Stimulated activated naive CD8-positive, alpha-beta T cell treated with anti-CD3 and anti-CD28 coated beads, Interleukin-15, Interleukin-2, amounts not matched to agents 100 ng/mL and 50 ng/mL, for 24 hours (primary cell): ENCODE measurements around the gene PMM2.
A peak's percentile ranks its signal among the peaks of the same experiment; 100 is the strongest.
"Not testable (repeated sequence)": the region's sequence is repeated elsewhere in the genome, so short reads cannot be mapped to it uniquely, and the experiment has no call there.

Experiments used
- H3K27ac Mint-ChIP-seq: one replicate; pipeline ENCODE4 v1.8.0; 2021; ENCODE audit warnings: mild to moderate bottlenecking, mixed read lengths
- H3K27me3 Mint-ChIP-seq: one replicate; pipeline ENCODE4 v1.8.0; 2021; ENCODE audit warnings: mixed read lengths
- H3K36me3 Mint-ChIP-seq: one replicate; pipeline ENCODE4 v1.8.0; 2021; ENCODE audit warnings: low read depth, mixed read lengths
- H3K4me1 Mint-ChIP-seq: one replicate; pipeline ENCODE4 v1.8.0; 2021; ENCODE audit warnings: low read depth, mixed read lengths
- H3K4me3 Mint-ChIP-seq: one replicate; pipeline ENCODE4 v1.8.0; 2021; ENCODE audit warnings: mild to moderate bottlenecking, mixed read lengths
- H3K9me3 Mint-ChIP-seq: one replicate; pipeline ENCODE4 v1.8.0; 2021; ENCODE audit warnings: mixed read lengths

PMM2 gene

DNA sequence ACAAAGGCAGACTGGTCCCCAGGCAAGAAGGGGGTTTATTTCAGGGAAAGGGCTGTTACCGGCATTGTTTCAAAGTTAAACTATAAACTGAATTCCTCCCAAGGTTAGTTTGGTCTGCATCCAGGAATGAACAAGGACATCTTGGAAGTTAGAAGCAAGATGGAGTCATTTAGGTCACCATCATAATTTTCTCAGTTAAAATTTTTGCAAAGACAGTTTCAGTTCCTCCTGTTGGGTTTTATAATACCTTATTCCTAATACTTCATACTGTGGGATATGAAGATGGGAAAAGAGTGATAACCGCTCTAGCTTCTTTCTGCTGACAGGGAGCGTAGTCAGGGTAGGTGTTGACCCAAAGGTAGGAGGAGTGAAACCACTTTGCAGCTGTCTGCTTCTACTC lies 24.8 kb downstream of the PMM2 start:
- Mint-ChIP-seq H3K4me3 (no peak overlapping the region), H3K27ac (no peak overlapping the region), H3K27me3 (no peaks in the 10 kb centered on the region), H3K9me3 (no peaks in the 10 kb centered on the region), H3K4me1 (no peaks in the 10 kb centered on the region), H3K36me3 (peaks cover 70% of the 10 kb centered on the region)

DNA sequence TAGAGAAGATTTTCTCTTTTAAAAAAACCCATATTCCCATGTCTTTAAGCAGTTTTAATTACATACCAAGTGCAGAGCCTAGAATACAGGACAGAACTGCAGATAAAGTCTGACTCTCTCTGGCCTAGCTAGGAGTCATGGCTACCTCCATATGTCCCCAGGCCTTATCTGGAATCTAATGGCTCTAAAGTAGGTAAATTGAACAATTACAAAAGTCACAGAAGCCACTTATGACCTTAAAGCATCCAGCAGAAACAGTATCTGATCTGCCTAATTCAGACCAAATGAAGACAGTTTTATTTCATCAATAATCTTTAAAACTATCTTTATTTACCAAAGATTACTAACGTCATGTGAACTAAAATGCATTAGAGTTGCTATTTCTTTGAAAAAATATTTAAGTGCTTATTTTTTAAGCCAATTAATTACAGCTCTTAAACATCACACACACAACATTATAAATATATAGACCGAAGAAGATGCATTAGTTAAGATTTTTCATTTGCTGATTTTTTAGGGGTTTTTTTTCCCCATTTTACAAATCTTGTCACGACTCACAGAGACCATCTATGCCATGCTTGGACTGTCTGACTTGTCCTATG lies 28.7 kb downstream of the PMM2 start:
- H3K27me3 Mint-ChIP-seq: no peaks in the 10 kb centered on the region
- H3K27ac Mint-ChIP-seq: no peak overlapping the region
- no peaks in the 10 kb centered on the region for H3K4me1 Mint-ChIP-seq

DNA sequence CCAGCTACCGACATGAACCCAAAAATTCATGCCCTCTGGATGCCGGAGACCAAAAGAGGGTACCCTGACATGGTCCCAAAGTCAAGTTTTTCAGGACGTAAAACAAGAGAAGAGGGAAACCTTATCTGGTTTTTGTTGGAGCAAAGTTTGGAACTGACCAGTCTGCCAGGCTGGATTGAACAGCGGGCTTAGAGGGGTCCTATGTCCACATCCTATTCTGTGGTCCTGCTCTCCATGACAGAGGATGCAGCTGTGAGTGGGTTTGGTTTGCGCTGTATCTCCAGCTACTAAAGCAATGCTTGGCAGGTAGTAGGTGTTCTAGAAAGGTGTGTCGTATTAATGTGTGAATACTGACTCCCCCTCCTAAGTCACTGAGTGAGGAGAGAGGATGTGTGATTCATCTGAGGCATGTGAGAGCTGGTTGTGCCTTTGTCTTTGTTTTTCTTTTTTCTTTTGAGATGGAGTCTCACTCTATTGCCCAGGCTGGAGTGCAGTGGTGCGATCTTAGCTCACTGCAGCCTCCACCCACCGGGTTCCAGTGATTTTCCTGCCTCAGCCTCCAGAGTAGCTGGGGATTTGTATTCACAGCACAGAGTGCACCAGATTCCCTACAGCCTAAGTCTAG lies 31.0 kb downstream of the PMM2 start:
- no peak overlapping the region for H3K4me3 Mint-ChIP-seq
- peaks cover 73% of the 10 kb centered on the region for H3K36me3 Mint-ChIP-seq
- no peaks in the 10 kb centered on the region for H3K9me3 Mint-ChIP-seq
- H3K27ac Mint-ChIP-seq: no peak overlapping the region
- H3K4me1 Mint-ChIP-seq: peaks cover 8% of the 10 kb centered on the region
- H3K27me3 Mint-ChIP-seq: no peaks in the 10 kb centered on the region

More for the DNA sequence above, 28.7 kb downstream of the PMM2 start:
- Mint-ChIP-seq H3K36me3 (peaks cover 73% of the 10 kb centered on the region), H3K9me3 (no peaks in the 10 kb centered on the region), H3K4me3 (no peak overlapping the region)

DNA sequence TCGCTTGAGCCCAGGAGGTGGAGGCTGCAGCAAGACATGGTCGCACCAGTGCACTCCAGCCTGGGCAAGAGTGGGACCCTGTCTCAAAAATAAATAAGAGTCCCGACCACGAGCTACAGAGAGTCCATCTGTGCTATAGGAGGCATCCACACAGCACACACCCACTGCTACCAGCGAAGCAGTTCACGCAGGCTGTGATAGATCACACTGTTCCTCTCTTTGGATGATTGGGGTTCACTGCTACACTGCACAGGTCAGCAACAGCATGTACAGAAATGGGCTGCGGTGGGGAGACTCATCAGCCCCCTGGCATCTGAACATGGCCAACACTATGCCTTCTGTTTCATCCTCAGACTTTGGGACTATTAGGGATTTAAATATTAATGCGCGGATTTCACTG lies 33.8 kb downstream of the PMM2 start:
- peaks cover 61% of the 10 kb centered on the region for H3K36me3 Mint-ChIP-seq
- H3K9me3 Mint-ChIP-seq: no peaks in the 10 kb centered on the region
- peaks cover 10% of the 10 kb centered on the region for H3K4me1 Mint-ChIP-seq
- H3K4me3 Mint-ChIP-seq: no peak overlapping the region
- no peak overlapping the region for H3K27ac Mint-ChIP-seq
- no peaks in the 10 kb centered on the region for H3K27me3 Mint-ChIP-seq

DNA sequence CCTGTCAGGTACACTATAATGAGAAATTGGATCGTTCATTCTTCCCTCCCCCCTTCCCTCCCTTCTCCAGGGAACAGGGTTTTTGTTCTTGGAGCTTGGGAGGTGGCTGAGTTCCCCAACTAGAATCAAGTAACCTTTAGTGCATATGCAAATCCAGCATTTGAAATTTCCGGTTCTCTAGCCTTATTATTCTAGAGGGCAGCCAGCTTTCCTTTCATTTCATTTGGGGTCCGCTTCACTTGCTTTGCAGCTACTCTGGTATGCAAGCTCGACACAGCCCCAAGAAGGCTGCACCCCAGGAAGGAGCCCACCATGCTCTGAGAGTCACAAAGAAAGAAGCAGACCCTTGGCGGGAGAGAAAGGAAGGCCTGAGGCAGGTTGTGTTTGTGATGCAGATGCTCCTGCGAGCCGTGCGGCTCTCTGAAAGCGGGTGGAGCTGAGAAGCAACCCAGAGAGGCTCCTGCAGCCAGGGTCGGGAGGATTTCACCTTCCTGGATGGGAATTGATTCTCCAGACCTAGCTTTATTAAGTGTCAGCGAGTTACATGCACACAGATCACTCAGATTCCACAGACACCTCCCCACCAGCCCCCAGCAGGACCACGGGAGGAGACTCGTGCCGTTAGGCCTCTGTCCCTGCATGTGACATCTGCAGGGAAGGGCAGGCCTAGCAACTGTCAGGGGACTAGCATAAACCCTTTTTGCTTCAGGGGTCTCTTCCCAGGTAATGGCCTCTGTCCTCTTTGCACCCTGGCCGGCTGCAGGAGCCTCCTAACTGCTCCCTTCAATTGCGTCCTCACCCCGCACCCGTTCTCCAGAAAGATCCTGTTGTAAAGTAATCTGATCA lies 34.5 kb downstream of the PMM2 start:
- H3K27ac Mint-ChIP-seq: peak overlapping the region; percentile 26
- H3K27me3 Mint-ChIP-seq: no peaks in the 10 kb centered on the region
- H3K9me3 Mint-ChIP-seq: no peaks in the 10 kb centered on the region
- H3K4me1 Mint-ChIP-seq: peaks cover 10% of the 10 kb centered on the region
- H3K4me3 Mint-ChIP-seq: no peak overlapping the region
- H3K36me3 Mint-ChIP-seq: peaks cover 54% of the 10 kb centered on the region

DNA sequence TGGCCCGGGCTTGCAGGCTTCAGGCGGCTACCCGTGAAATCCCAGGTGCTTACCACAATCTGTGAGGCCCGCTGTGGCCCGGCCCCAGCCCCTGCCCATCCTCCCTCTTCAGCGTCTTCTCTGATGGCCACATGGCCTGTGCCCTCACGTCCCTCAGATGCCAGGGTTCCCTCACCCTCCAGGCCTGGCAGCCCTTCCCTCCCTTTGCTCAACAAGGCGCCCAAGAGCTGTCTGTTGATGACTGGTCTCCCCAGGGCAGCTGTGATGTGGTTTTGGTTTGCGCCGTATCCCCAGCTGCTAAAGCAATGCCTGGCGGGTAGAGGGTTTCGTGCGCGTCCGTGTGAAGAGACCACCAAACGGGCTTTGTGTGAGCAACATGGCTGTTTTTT lies 35.1 kb downstream of the PMM2 start:
- Mint-ChIP-seq H3K36me3 (peaks cover 54% of the 10 kb centered on the region), H3K9me3 (no peaks in the 10 kb centered on the region), H3K27ac (peak overlapping the region; percentile 11), H3K27me3 (no peaks in the 10 kb centered on the region), H3K4me3 (no peak overlapping the region), H3K4me1 (peaks cover 10% of the 10 kb centered on the region)

- Mint-ChIP-seq H3K4me1 (peaks cover 10% of the 10 kb centered on the region), H3K36me3 (peaks cover 14% of the 10 kb centered on the region)
- H3K27ac Mint-ChIP-seq, H3K27me3 Mint-ChIP-seq, H3K4me3 Mint-ChIP-seq, H3K9me3 Mint-ChIP-seq: not testable (repeated sequence)
These were observed 39.2 kb downstream of the PMM2 start for GRCh38 chr16:8836797-8837196.

DNA sequence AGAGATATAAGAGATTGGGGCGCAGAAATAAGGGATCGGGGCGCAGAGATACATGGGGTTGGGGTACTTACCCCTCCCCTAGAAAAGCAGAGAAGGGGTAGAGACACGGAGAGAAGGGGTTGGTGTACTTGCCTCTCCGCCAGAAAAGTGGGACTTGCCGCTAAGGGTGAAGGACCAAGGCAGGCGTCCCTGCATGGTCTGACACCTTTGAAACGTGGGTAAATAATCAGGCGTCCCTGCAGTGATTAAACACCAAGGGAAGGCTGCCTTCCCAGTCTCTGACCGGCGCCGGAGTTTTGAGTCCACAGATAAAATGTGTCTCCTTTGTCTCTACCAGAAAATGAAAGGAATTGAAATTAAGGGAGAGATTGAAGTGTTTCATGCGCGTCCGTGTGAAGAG lies 40.0 kb downstream of the PMM2 start:
- H3K4me1 Mint-ChIP-seq, H3K27ac Mint-ChIP-seq, H3K27me3 Mint-ChIP-seq, H3K4me3 Mint-ChIP-seq, H3K9me3 Mint-ChIP-seq: not testable (repeated sequence)
- H3K36me3 Mint-ChIP-seq: peaks cover 11% of the 10 kb centered on the region

DNA sequence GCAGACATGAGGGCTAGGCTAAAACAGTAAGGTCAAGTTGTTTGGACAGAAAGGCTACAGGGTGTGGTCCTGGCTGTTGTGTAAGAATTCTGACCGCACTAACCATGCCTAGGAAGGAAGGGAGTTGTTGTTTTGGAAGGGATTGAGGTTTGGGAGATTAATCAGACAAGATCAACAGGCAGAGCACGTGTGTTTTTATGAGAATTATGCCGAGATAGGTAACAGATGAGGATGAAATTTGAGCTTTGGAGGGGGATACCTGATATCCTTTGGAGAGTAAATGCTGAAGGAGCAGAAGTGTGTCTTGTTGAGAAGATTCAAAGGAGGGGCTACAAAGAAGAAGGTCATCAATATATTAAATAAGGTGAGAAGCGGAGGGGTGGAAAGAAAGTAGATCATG lies 44.4 kb downstream of the PMM2 start:
- H3K27ac Mint-ChIP-seq: peak overlapping the region; percentile 4

GRCh38 chr16:8843296-8843695 lies 45.7 kb downstream of the PMM2 start:
- H3K4me1 Mint-ChIP-seq, H3K27ac Mint-ChIP-seq, H3K9me3 Mint-ChIP-seq, H3K27me3 Mint-ChIP-seq, H3K4me3 Mint-ChIP-seq: not testable (repeated sequence)
- H3K36me3 Mint-ChIP-seq: peaks cover 22% of the 10 kb centered on the region

More for the DNA sequence above, 44.4 kb downstream of the PMM2 start:
- H3K27me3 Mint-ChIP-seq, H3K9me3 Mint-ChIP-seq, H3K4me3 Mint-ChIP-seq, H3K4me1 Mint-ChIP-seq: not testable (repeated sequence)
- H3K36me3 Mint-ChIP-seq: peaks cover 22% of the 10 kb centered on the region

DNA sequence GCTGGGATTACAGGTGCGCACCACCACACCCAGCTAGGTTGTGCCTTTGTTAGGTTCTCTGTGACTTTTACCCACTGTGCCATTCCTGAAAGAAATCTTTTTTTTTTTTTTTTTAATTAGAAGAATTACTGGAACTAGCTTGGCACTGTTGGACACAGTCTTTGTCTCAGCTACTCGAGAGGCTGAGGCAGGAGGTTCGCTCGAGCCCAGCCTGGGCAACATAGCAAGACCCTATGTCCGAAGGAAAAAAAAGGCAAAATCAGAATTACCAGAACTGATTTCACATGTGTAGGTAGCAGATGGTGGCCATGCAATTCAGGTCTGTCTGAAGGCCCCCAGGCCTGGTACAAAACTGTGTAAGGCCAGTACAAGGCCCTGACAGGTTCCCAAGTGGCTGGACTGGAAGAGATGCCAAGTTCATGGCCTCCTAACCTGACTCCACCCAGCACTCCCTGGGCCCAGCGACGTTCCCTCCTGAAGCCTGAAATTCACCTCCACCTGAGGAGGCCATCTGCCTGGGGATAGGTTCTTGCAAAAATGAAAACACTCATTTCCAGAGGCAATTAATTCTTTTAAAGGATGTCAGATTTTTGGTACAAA lies 48.2 kb downstream of the PMM2 start:
- no peak overlapping the region for H3K4me3 Mint-ChIP-seq
- peaks cover 43% of the 10 kb centered on the region for H3K36me3 Mint-ChIP-seq
- no peaks in the 10 kb centered on the region for H3K27me3 Mint-ChIP-seq
- H3K9me3 Mint-ChIP-seq: no peaks in the 10 kb centered on the region
- no peak overlapping the region for H3K27ac Mint-ChIP-seq
- H3K4me1 Mint-ChIP-seq: peaks cover 17% of the 10 kb centered on the region

- Mint-ChIP-seq H3K27ac (no peak overlapping the region), H3K4me3 (no peak overlapping the region), H3K36me3 (peaks cover 47% of the 10 kb centered on the region), H3K4me1 (peaks cover 18% of the 10 kb centered on the region), H3K9me3 (no peaks in the 10 kb centered on the region), H3K27me3 (no peaks in the 10 kb centered on the region)
These were observed 48.8 kb downstream of the PMM2 start for GRCh38 chr16:8846401-8846932.

DNA sequence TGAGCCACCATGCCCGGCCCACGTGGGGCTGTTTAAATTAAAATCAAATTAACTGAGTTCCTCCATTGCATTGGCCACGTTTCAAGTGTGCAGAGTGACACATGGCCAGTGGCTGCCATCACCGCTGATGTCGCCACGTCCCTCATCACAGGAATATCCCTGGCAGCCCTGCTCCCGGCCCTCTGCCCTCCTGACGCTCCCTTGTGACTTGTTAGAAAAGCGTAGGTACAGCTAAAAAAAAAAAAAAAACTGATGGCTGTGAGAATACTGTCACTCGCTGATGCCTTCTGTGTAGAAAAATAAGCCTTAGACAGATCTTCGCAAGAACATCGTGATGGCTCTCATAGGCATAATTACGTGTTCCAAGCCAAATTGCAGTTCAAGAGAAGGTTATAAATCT lies 49.5 kb downstream of the PMM2 start:
- Mint-ChIP-seq H3K36me3 (peaks cover 50% of the 10 kb centered on the region), H3K4me1 (peaks cover 18% of the 10 kb centered on the region), H3K4me3 (no peak overlapping the region), H3K27me3 (no peaks in the 10 kb centered on the region), H3K27ac (no peak overlapping the region), H3K9me3 (no peaks in the 10 kb centered on the region)

GRCh38 chr16:8847623-8848022 lies 50.0 kb downstream of the PMM2 start:
- no peak overlapping the region for H3K27ac Mint-ChIP-seq
- peaks cover 47% of the 10 kb centered on the region for H3K36me3 Mint-ChIP-seq
- no peaks in the 10 kb centered on the region for H3K9me3 Mint-ChIP-seq
- no peaks in the 10 kb centered on the region for H3K27me3 Mint-ChIP-seq
- no peak overlapping the region for H3K4me3 Mint-ChIP-seq
- peaks cover 18% of the 10 kb centered on the region for H3K4me1 Mint-ChIP-seq
